Endothelial cell of umbilical vein (primary cell): ENCODE measurements around the gene MPZL2. TPM values are rescaled to one million over a fixed set of nuclear protein-coding genes. Genes with fewer than 3 reads are reported as not detected.

Experiments used
- BruUV-seq: library from RNA; stranded (reverse); fragments of 400-500 nt; replicated peaks from 2 replicates; lab custom pipeline; 2021; lab: Mats Ljungman, UMichigan
- CTCF ChIA-PET: fragments of 300-600, 350-600 bp; sonication (Branson Sonifier 250); formaldehyde crosslinking; loops from one replicate; lab custom pipeline; 2021; ENCODE audit warnings: antibody characterized with exemption, inconsistent platforms; lab: Charles Lee
- POLR2A ChIA-PET: fragments of 300-600, 350-600 bp; sonication (Branson Sonifier 250); formaldehyde crosslinking; loops from one replicate; lab custom pipeline; 2021; ENCODE audit warnings: antibody characterized with exemption, inconsistent platforms; lab: Charles Lee
- DNase-seq: peaks from one replicate; pipeline ENCODE4 v3.0.0-alpha.2; 2011; ENCODE audit warnings: low read depth, low spot score
- FAIRE-seq: peaks from 2 replicates; lab custom pipeline; 2011; peaks lifted over from hg19 to GRCh38; lab: Jason Lieb, UNC
- H2AFZ ChIP-seq: 2 replicates; pipeline ENCODE4 v1.6.0; 2012; ENCODE audit warnings: low read depth, low read length, control low read depth, inconsistent platforms
- H3K27ac ChIP-seq: 2 replicates; pipeline ENCODE4 v1.5.1; 2011; ENCODE audit warnings: low read depth, mild to moderate bottlenecking, control low read depth, low read length, moderate library complexity; ENCODE audit not compliant: insufficient read depth
- H3K27me3 ChIP-seq, 2 experiments: 2 replicates each; pipeline versions ENCODE4 v1.6.0 to v1.6.1; 2011; ENCODE audit warnings: low read length in 2 of 2, mixed read lengths in 1 of 2; ENCODE audit not compliant: control insufficient read depth in 2 of 2, insufficient read depth in 2 of 2
- H3K36me3 ChIP-seq, 2 experiments: 2 replicates in 1 of 2; 3 replicates in 1 of 2; pipeline ENCODE4 v1.5.1; 2011; ENCODE audit warnings: low read length in 2 of 2, mild to moderate bottlenecking in 1 of 2, moderate library complexity in 1 of 2; ENCODE audit not compliant: control insufficient read depth in 2 of 2, insufficient read depth in 2 of 2; ENCODE audit errors: extremely low read depth in 1 of 2
- H3K4me1 ChIP-seq: 3 replicates; pipeline ENCODE4 v1.5.1; 2011; ENCODE audit warnings: mild to moderate bottlenecking, low read length; ENCODE audit not compliant: control insufficient read depth, insufficient read depth; ENCODE audit errors: extremely low read depth
- H3K4me2 ChIP-seq: 2 replicates; pipeline ENCODE4 v1.6.1; 2011; ENCODE audit warnings: low read length, control low read depth, mixed read lengths; ENCODE audit not compliant: insufficient read depth
- H3K4me3 ChIP-seq, 3 experiments: fragments of 200-600 bp in 1 of 3; sonication (generic), shearing (Covaris generic) in 1 of 3; replicated peaks in 1 of 3; 2 replicates each; pipeline ENCODE4 v1.5.1; 2011 to 2016; ENCODE audit warnings: control low read depth in 3 of 3, low read length in 3 of 3, mild to moderate bottlenecking in 2 of 3, inconsistent platforms in 1 of 3, low read depth in 1 of 3, moderate library complexity in 1 of 3; ENCODE audit not compliant: insufficient read depth in 1 of 3
- H3K79me2 ChIP-seq: 2 replicates; pipeline ENCODE4 v1.6.0; 2012; ENCODE audit warnings: low read length, inconsistent platforms; ENCODE audit not compliant: control insufficient read depth, insufficient read depth
- H3K9ac ChIP-seq: replicated peaks from 2 replicates; pipeline ENCODE3; 2011; ENCODE audit warnings: low read length, control low read depth; ENCODE audit not compliant: insufficient read depth; ENCODE audit errors: extremely low read depth
- H3K9me1 ChIP-seq: replicated peaks from 3 replicates; pipeline ENCODE4 v1.6.0; 2011; ENCODE audit warnings: mild to moderate bottlenecking, low read length; ENCODE audit not compliant: control insufficient read depth, insufficient read depth; ENCODE audit errors: extremely low read depth
- H3K9me3 ChIP-seq: replicated peaks from 2 replicates; pipeline ENCODE4 v1.5.1; 2012; ENCODE audit warnings: low read length, inconsistent platforms; ENCODE audit not compliant: control insufficient read depth, insufficient read depth
- H4K20me1 ChIP-seq: replicated peaks from 2 replicates; pipeline ENCODE3; 2011; ENCODE audit warnings: mild to moderate bottlenecking, low read length; ENCODE audit not compliant: control insufficient read depth, insufficient read depth; ENCODE audit errors: extremely low read depth
- EZH2 ChIP-seq: IDR thresholded peaks from 2 replicates; pipeline ENCODE4 v1.6.1; 2012; ENCODE audit warnings: borderline replicate concordance, low read depth, mild to moderate bottlenecking, moderate library complexity, low read length, inconsistent platforms; ENCODE audit not compliant: severe bottlenecking
- FOS ChIP-seq: IDR thresholded peaks from 2 replicates; pipeline ENCODE4 v1.6.1; 2011; ENCODE audit warnings: mild to moderate bottlenecking, low read length, moderate library complexity, borderline replicate concordance; ENCODE audit not compliant: insufficient read depth
- GATA2 ChIP-seq: IDR thresholded peaks from 2 replicates; pipeline ENCODE4 v1.7.0; 2011; ENCODE audit warnings: low read depth, mild to moderate bottlenecking, moderate library complexity, mixed read lengths, low read length; ENCODE audit not compliant: insufficient read length, insufficient read depth
- MYC ChIP-seq: IDR thresholded peaks from one replicate; pipeline ENCODE4 v1.6.1; 2011; ENCODE audit warnings: mild to moderate bottlenecking, low read depth, low read length
- POLR2AphosphoS5 ChIP-seq: IDR thresholded peaks from 2 replicates; pipeline ENCODE4 v1.6.1; 2012; ENCODE audit warnings: low read depth, mild to moderate bottlenecking, control low read depth, low read length, moderate library complexity; ENCODE audit not compliant: insufficient read depth
- dilution Hi-C: fragments of 300-500 bp; cut with MboI; formaldehyde crosslinking; loops from one replicate; pipeline ENCODE4 v1.15.0; 2019; ENCODE audit warnings: low sequenced_read_pairs; ENCODE audit not compliant: extremely low pct_ligation_motif_present
- intact Hi-C: fragments of 100-400 bp; cut with micrococcal nuclease; formaldehyde crosslinking; loops from one replicate; pipeline ENCODE4 v1.10.0; 2022
- polyA plus RNA-seq, 4 experiments: library from polyadenylated mRNA; depleted of rRNA in 3 of 4; stranded (reverse) in 3 of 4; unstranded in 1 of 4; fragments of >200 nt; gene quantifications; 2 replicates each; pipeline versions ENCODE4 v1.2.1 to v1.2.3, GENCODE V29; 2011 to 2012; ENCODE audit warnings: missing spikeins in 1 of 4
- total RNA-seq: library from RNA; stranded (reverse); gene quantifications from 2 replicates; pipeline ENCODE4 v1.2.3, GENCODE V29; 2021
- TF ChIP-seq, protein P1 (sequence below), 2 donors: IDR thresholded peaks; 1 replicate in 1 of 2; 2 replicates in 1 of 2; pipeline ENCODE4 v1.5.1; 2011; ENCODE audit warnings: low read length in 2 of 2, mild to moderate bottlenecking in 2 of 2, moderate library complexity in 2 of 2, control low read depth in 1 of 2, inconsistent platforms in 1 of 2, low read depth in 1 of 2; ENCODE audit not compliant: insufficient read depth in 1 of 2; ENCODE audit errors: extremely low read depth in 1 of 2

MPZL2 gene
- total and polyA plus RNA-seq, 2 donors (not counting 3 experiments of a cell fraction or from before 2014, with no cell fraction given) = 21.0 to 49.5 TPM

DNA sequence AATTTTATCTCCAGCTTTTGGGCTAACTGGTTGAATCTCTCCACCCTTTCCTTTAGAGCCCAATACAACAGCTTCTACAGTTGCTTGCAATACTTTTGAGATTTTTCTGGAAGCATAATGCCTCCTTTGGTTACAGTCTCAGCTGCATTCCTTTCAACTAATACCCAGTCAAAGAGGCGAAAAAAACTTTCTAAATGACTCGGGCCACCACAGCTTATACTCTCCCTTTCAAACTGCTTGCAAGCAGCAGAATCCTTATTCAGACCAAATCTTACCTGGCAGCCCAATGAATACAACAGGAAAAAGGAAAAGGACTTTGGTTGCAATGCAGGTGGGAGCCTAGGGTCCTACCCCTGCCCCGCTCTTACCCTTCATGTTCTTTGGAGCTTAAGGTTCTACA lies 55.1 kb downstream of the MPZL2 start:
- H3K4me3 ChIP-seq = no peak overlapping the region
- H3K4me1 ChIP-seq = peaks cover 15% of the 10 kb centered on the region
- ChIA-PET CTCF (interaction anchor here (1.0 to 4.8 kb wide), 4 partner anchors 9 to 80 kb away, joined by 3 to 37 read pairs (median 4); no protein-coding TSS in a partner anchor), POLR2A (no interaction called here)
- H2AFZ ChIP-seq = no peak overlapping the region
- DNase-seq = no peak
- no peak overlapping the region for H3K9ac ChIP-seq
- H3K27ac ChIP-seq = no peak overlapping the region
- dilution Hi-C loops (no loop called here), intact Hi-C loops (no loop called here)
- TF ChIP-seq GATA2 (no peak), EZH2 (no peak), POLR2AphosphoS5 (no peak), FOS (no peak), MYC (no peak)
- TF ChIP-seq, protein P1, sequence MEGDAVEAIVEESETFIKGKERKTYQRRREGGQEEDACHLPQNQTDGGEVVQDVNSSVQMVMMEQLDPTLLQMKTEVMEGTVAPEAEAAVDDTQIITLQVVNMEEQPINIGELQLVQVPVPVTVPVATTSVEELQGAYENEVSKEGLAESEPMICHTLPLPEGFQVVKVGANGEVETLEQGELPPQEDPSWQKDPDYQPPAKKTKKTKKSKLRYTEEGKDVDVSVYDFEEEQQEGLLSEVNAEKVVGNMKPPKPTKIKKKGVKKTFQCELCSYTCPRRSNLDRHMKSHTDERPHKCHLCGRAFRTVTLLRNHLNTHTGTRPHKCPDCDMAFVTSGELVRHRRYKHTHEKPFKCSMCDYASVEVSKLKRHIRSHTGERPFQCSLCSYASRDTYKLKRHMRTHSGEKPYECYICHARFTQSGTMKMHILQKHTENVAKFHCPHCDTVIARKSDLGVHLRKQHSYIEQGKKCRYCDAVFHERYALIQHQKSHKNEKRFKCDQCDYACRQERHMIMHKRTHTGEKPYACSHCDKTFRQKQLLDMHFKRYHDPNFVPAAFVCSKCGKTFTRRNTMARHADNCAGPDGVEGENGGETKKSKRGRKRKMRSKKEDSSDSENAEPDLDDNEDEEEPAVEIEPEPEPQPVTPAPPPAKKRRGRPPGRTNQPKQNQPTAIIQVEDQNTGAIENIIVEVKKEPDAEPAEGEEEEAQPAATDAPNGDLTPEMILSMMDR (IDR thresholded peaks at IDR 0.05; ENCODE audit: extremely low read depth in 1 of 2, insufficient read depth in 1 of 2, low read depth in 1 of 2, low read length in 2 of 2) = no peak
- no TSS peak for BruUV-seq
- FAIRE-seq = no peak
- no peaks in the 10 kb centered on the region for H3K36me3 ChIP-seq
- H3K9me3 ChIP-seq = no peaks in the 10 kb centered on the region
- no peaks in the 10 kb centered on the region for H4K20me1 ChIP-seq
- no peaks in the 10 kb centered on the region for H3K9me1 ChIP-seq
- H3K79me2 ChIP-seq = no peaks in the 10 kb centered on the region
- peaks cover 20% of the 10 kb centered on the region in 2 experiments for H3K27me3 ChIP-seq
- no peak overlapping the region for H3K4me2 ChIP-seq
